ENCODE measurements around the gene XXYLT1.

The XXYLT1 gene

DNA sequence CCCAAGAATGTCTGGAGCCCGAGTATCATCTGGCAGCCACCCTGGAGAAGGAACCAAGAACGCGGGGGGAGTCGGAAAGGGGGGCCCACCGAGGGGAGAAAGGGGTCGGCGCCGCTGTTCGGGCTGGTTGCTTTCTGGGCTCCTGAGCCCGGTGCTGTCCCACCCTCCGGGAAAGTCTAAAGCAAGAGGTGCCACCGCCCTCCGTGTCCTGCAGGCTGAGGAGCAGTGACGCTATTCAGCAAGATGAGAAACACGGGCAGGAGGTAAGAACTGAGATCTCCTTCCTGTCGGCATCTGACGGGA is 234.8 kb downstream of the XXYLT1 start:
- no peak for DNase-seq (ENCODE audit: low read depth in 2 of 2)
- no peak overlapping the region for H3K4me3 ChIP-seq (replicated peaks in 1 of 2; ENCODE audit: low read depth in 2 of 2, low read length in 2 of 2)
- TF ChIP-seq, protein P1, sequence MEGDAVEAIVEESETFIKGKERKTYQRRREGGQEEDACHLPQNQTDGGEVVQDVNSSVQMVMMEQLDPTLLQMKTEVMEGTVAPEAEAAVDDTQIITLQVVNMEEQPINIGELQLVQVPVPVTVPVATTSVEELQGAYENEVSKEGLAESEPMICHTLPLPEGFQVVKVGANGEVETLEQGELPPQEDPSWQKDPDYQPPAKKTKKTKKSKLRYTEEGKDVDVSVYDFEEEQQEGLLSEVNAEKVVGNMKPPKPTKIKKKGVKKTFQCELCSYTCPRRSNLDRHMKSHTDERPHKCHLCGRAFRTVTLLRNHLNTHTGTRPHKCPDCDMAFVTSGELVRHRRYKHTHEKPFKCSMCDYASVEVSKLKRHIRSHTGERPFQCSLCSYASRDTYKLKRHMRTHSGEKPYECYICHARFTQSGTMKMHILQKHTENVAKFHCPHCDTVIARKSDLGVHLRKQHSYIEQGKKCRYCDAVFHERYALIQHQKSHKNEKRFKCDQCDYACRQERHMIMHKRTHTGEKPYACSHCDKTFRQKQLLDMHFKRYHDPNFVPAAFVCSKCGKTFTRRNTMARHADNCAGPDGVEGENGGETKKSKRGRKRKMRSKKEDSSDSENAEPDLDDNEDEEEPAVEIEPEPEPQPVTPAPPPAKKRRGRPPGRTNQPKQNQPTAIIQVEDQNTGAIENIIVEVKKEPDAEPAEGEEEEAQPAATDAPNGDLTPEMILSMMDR (IDR thresholded peaks at IDR 0.05; ENCODE audit: low read depth, low read length): no peak

DNA sequence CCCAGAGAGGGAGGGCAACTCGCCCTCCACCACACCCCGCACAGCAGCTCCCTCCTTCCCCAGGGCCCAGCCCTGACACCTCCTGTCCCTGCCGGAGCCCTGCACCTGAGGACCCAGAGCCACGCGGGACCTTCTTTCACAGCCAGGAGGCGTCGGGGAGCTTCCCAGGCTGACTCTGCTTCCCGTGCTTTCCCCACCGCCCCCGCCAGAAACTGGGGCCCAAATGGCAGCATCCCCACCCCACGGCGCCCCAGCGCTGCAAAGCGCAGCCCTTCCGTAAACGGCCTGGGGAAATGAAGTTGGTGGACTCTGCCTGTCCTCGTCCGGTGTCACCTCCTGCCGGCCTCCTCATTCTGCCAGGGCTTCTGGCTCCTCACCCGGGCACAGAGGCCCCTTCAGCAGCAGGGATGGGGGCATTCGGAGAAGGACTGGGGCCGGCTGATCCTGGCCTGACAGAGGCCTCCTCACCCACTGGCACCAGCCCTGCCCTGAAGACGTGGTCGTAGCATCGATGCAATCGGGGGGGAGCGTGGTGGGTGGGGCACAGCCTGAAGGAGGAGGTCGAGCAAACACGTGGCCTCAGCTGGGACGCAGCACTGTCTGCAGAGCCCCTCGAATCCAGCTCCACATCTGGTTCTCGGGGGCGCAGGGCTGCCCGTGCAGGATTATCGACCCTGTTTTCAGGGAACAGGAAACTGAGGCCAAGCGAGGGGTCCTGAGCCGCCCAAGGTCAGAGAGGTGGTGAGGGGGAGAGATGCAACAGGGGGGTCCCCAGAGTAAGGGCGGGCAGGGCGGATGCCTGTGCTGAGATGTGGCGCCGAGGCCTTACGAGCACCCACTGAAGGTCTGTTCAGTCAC is 235.4 kb downstream of the XXYLT1 start:
- TF ChIP-seq, protein P1 (IDR thresholded peaks at IDR 0.05; ENCODE audit: low read depth, low read length): no peak

DNA sequence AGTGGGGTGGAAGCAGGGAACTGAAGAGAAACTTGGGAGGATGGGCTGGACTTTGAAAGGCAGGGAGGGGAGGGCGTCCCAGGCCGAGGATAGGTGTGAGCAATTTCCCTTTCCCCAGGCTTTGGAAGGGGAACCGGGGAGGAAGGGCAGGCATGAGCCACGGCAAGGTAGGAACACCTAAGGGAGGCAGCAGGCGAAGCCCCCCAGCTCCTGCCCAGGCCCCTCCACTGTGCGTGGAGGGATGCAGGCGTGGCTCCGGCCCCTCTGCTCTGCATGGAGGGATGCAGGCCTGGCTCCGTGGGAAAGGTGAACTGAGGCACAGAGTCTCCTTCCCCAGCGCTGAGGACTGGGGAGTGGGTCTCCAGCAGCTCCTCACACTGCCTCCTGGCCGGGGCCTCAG is 236.4 kb downstream of the XXYLT1 start:
- H3K4me3 ChIP-seq (replicated peaks in 1 of 2; ENCODE audit: low read depth in 2 of 2, low read length in 2 of 2): no peak overlapping the region
- TF ChIP-seq, protein P1 (IDR thresholded peaks at IDR 0.05; ENCODE audit: low read depth, low read length): no peak
- no peak for DNase-seq (ENCODE audit: low read depth in 2 of 2)

More for the DNA sequence above, 235.4 kb downstream of the XXYLT1 start:
- no peak for DNase-seq (ENCODE audit: low read depth in 2 of 2)
- no peak overlapping the region for H3K4me3 ChIP-seq (replicated peaks in 1 of 2; ENCODE audit: low read depth in 2 of 2, low read length in 2 of 2)

DNA sequence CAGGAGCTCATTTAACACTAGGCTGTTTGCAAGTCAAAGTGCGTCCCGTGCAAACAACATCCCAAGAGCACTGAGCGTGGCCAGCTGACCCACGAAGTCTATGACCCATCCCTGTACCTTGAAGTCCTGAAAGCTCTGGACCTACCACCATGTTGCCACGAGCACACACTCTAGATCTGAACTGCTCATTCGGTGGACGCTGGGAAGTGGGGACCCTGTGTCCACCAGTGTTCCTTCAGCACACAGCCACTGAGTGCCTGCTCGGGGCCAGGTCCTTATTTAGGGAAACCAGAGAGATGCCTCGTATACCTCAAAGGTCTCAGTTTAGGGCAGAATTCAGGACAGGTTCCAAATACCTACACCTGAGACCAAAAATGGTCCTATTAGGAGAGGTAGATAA is 236.9 kb downstream of the XXYLT1 start:
- TF ChIP-seq, protein P1 (IDR thresholded peaks at IDR 0.05; ENCODE audit: low read depth, low read length): no peak
- H3K4me3 ChIP-seq (replicated peaks in 1 of 2; ENCODE audit: low read depth in 2 of 2, low read length in 2 of 2): no peak overlapping the region
- no peak for DNase-seq (ENCODE audit: low read depth in 2 of 2)

DNA sequence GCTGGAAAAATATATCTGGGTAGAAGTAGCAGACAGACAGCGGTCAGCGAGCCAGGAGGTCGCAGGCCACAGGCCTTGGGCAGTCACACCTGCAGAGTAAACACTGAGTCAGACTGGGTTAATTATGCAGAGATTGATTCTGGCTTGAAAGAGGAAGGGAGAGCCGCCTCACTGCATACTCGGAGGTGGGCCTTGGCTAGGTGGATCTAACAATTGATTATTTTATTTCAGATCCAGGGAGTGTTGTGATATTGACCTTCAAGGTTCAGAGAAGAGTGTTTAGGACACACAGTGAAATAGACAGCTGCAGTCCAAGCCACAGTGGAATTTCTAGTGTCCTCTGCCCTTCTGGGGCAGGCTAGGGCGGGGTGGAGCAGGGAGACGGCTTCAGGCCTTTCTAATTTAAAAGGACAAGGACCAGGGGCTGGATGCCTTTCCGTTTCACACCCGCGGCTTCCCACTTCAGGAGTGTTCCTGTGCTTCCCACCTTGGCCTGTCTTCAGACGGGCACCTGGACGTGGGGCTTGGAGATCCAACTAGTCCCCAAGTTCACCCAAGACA is 237.3 kb downstream of the XXYLT1 start:
- TF ChIP-seq, protein P1 (IDR thresholded peaks at IDR 0.05; ENCODE audit: low read depth, low read length): no peak
- no peak for DNase-seq (ENCODE audit: low read depth in 2 of 2)
- H3K4me3 ChIP-seq (replicated peaks in 1 of 2; ENCODE audit: low read depth in 2 of 2, low read length in 2 of 2): no peak overlapping the region

DNA sequence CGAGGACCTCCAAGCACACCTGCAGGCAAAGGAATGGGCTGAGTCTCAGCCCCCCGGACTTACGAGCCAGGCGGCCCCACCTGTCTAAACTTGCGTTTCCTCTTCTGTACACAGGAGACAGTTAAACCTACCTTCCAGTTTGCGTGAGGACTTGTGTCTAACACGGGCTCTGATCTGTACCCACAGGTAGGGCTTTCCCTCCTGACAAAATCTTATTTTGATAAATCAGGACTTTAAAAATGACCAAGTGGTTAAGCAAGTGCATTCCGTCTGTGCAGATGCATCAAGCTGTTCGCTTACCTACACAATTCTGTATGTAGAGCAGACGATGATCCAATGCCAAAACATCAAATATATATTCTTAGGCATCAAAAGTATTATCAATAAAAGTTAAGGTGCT is 238.0 kb downstream of the XXYLT1 start:
- no peak for DNase-seq (ENCODE audit: low read depth in 2 of 2)
- H3K4me3 ChIP-seq (replicated peaks in 1 of 2; ENCODE audit: low read depth in 2 of 2, low read length in 2 of 2): no peak overlapping the region
- TF ChIP-seq, protein P1 (IDR thresholded peaks at IDR 0.05; ENCODE audit: low read depth, low read length): no peak

Measured in cardiac fibroblast (primary cell).